Panc1 (cell line): Measurements from ENCODE around the gene CTNNA1.

ENCODE experiments used
- CTCF ChIP-seq: fragments of 450-650 bp; IDR thresholded peaks from 2 replicates; pipeline ENCODE4 v1.5.1; 2017; ENCODE audit warnings: mild to moderate bottlenecking
- POLR2AphosphoS5 ChIP-seq: IDR thresholded peaks from 2 replicates; pipeline ENCODE4 v1.6.1; 2012; ENCODE audit warnings: mild to moderate bottlenecking, low read depth, low read length, moderate library complexity

GRCh38 chr5:138978581-138978980, 225.4 kb downstream of the CTNNA1 start:
- no peak for TF ChIP-seq POLR2AphosphoS5
- no peak for TF ChIP-seq CTCF
